ENCODE measurements around the gene GUF1.

GUF1 gene

GRCh38 chr4:44646151-44646550 lies 32.1 kb upstream of the GUF1 start:
- H3K27me3 ChIP-seq = no peaks in the 10 kb centered on the region
- H3K9me3 ChIP-seq = no peaks in the 10 kb centered on the region
- TF ChIP-seq CTCF (IDR thresholded peaks at IDR 0.05) = no peak
- no peak overlapping the region for H3K4me3 ChIP-seq (ENCODE audit: low read depth in 1 of 2, low read length in 1 of 2)
- no peak overlapping the region for H3K27ac ChIP-seq
- H3K36me3 ChIP-seq = no peaks in the 10 kb centered on the region
- H3K4me1 ChIP-seq (ENCODE audit: control insufficient read depth in 1 of 2, insufficient read depth in 1 of 2, low read depth in 1 of 2, low read length in 1 of 2) = no peaks in the 10 kb centered on the region

GRCh38 chr4:44651425-44651824 lies 26.8 kb upstream of the GUF1 start, which contains the start of gene YIPF7:
TSS of gene YIPF7 (minus strand) at chr4:44651625. CDS start at chr4:44650100, 1,525 bp downstream.
- no peak for TF ChIP-seq CTCF (IDR thresholded peaks at IDR 0.05)
- no peaks in the 10 kb centered on the region for H3K4me1 ChIP-seq (ENCODE audit: control insufficient read depth in 1 of 2, insufficient read depth in 1 of 2, low read depth in 1 of 2, low read length in 1 of 2)

GRCh38 chr4:44652002-44652401 lies 26.2 kb upstream of the GUF1 start:
- H3K36me3 ChIP-seq = no peaks in the 10 kb centered on the region
- H3K4me1 ChIP-seq (ENCODE audit: control insufficient read depth in 1 of 2, insufficient read depth in 1 of 2, low read depth in 1 of 2, low read length in 1 of 2) = no peaks in the 10 kb centered on the region
- H3K27ac ChIP-seq = no peak overlapping the region
- H3K9me3 ChIP-seq = no peaks in the 10 kb centered on the region
- H3K4me3 ChIP-seq (ENCODE audit: low read depth in 1 of 2, low read length in 1 of 2) = no peak overlapping the region
- peaks cover 3% of the 10 kb centered on the region for H3K27me3 ChIP-seq
- no peak for TF ChIP-seq CTCF (IDR thresholded peaks at IDR 0.05)

More at GRCh38 chr4:44651425-44651824, 26.8 kb upstream of the GUF1 start, which contains the start of gene YIPF7:
- Histone ChIP-seq H3K9me3 (no peaks in the 10 kb centered on the region), H3K27me3 (peaks cover 3% of the 10 kb centered on the region), H3K36me3 (no peaks in the 10 kb centered on the region), H3K27ac (no peak within 1 kb of the TSS), H3K4me3 (ENCODE audit: low read depth in 1 of 2, low read length in 1 of 2) (no peak within 1 kb of the TSS)

- H3K27ac ChIP-seq = no peak overlapping the region
- peaks cover 2% of the 10 kb centered on the region for H3K27me3 ChIP-seq
- no peaks in the 10 kb centered on the region for H3K4me1 ChIP-seq (ENCODE audit: control insufficient read depth in 1 of 2, insufficient read depth in 1 of 2, low read depth in 1 of 2, low read length in 1 of 2)
- no peak overlapping the region for H3K4me3 ChIP-seq (ENCODE audit: low read depth in 1 of 2, low read length in 1 of 2)
- H3K9me3 ChIP-seq = no peaks in the 10 kb centered on the region
- H3K36me3 ChIP-seq = no peaks in the 10 kb centered on the region
- no peak for TF ChIP-seq CTCF (IDR thresholded peaks at IDR 0.05)
These were observed 17.8 kb upstream of the GUF1 start for GRCh38 chr4:44660396-44660795.

GRCh38 chr4:44661940-44662622 lies 16.1 kb upstream of the GUF1 start:
- Histone ChIP-seq H3K27ac (no peak overlapping the region), H3K4me3 (ENCODE audit: low read depth in 1 of 2, low read length in 1 of 2) (no peak overlapping the region), H3K4me1 (ENCODE audit: control insufficient read depth in 1 of 2, insufficient read depth in 1 of 2, low read depth in 1 of 2, low read length in 1 of 2) (no peaks in the 10 kb centered on the region), H3K9me3 (no peaks in the 10 kb centered on the region), H3K36me3 (no peaks in the 10 kb centered on the region), H3K27me3 (peaks cover 3% of the 10 kb centered on the region)
- TF ChIP-seq CTCF (IDR thresholded peaks at IDR 0.05) = no peak
